B cell (primary cell): ENCODE data around the gene TCF25.

Experiments
- EZH2 ChIP-seq: IDR thresholded peaks from 2 replicates; pipeline ENCODE4 v1.6.1; 2012; ENCODE audit warnings: borderline replicate concordance, low read depth, mild to moderate bottlenecking, moderate library complexity, low read length; ENCODE audit not compliant: insufficient read depth, poor library complexity, severe bottlenecking
- TF ChIP-seq, protein P1 (sequence below): fragments of 200-600 bp; IDR thresholded peaks from one replicate; pipeline ENCODE4 v1.8.0; 2022; ENCODE audit warnings: antibody characterized with exemption, mild to moderate bottlenecking

- TF ChIP-seq, protein P1, sequence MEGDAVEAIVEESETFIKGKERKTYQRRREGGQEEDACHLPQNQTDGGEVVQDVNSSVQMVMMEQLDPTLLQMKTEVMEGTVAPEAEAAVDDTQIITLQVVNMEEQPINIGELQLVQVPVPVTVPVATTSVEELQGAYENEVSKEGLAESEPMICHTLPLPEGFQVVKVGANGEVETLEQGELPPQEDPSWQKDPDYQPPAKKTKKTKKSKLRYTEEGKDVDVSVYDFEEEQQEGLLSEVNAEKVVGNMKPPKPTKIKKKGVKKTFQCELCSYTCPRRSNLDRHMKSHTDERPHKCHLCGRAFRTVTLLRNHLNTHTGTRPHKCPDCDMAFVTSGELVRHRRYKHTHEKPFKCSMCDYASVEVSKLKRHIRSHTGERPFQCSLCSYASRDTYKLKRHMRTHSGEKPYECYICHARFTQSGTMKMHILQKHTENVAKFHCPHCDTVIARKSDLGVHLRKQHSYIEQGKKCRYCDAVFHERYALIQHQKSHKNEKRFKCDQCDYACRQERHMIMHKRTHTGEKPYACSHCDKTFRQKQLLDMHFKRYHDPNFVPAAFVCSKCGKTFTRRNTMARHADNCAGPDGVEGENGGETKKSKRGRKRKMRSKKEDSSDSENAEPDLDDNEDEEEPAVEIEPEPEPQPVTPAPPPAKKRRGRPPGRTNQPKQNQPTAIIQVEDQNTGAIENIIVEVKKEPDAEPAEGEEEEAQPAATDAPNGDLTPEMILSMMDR, result no peak
- no peak for TF ChIP-seq EZH2
Measured at GRCh38 chr16:89842471-89843408, 30.7 kb upstream of the TCF25 start.
